A549 (cell line): ENCODE results near the gene FBLN7.

ENCODE experiments used
- BHLHE40 ChIP-seq: IDR thresholded peaks from 2 replicates; pipeline ENCODE4 v1.6.1; 2012; ENCODE audit warnings: low read depth, low read length, inconsistent platforms
- CBX8 ChIP-seq: fragments of 200-600 bp; sonication (generic); IDR thresholded peaks from 2 replicates; pipeline ENCODE4 v1.6.1; 2016
- KDM5A ChIP-seq: fragments of 200-600 bp; sonication (generic); IDR thresholded peaks from 2 replicates; pipeline ENCODE4 v1.6.1; 2016; ENCODE audit warnings: antibody characterized with exemption, mild to moderate bottlenecking
- POLR2A ChIP-seq: IDR thresholded peaks from 2 replicates; pipeline ENCODE4 v1.6.1; 2012; ENCODE audit warnings: mild to moderate bottlenecking, low read length
- RAD21 ChIP-seq, 2 experiments: fragments of >200 bp in 1 of 2; sonication (Bioruptor Twin) in 1 of 2; formaldehyde crosslinking in 1 of 2; IDR thresholded peaks in 1 of 2; conservative IDR thresholded peaks in 1 of 2; 2 replicates in 1 of 2; 3 replicates in 1 of 2; pipeline ENCODE4 v1.6.1; 2012 to 2018; ENCODE audit warnings: inconsistent platforms in 1 of 2
- RCOR1 ChIP-seq: fragments of 150-350 bp; IDR thresholded peaks from 2 replicates; pipeline ENCODE4 v1.6.1; 2014; ENCODE audit warnings: antibody characterized with exemption, low read length, low read depth
- RFX5 ChIP-seq: fragments of 450-650 bp; IDR thresholded peaks from 2 replicates; pipeline ENCODE4 v1.7.1; 2014; ENCODE audit warnings: antibody characterized with exemption, mild to moderate bottlenecking, moderate library complexity
- TF ChIP-seq, protein P1 (sequence below): fragments of >200 bp; sonication (Bioruptor Twin); formaldehyde crosslinking; IDR thresholded peaks from 3 replicates; pipeline ENCODE4 v1.5.1; 2016
- TF ChIP-seq, protein P2 (sequence below): IDR thresholded peaks from 2 replicates; pipeline ENCODE4 v1.6.1; 2012; ENCODE audit warnings: low read depth, borderline replicate concordance

DNA sequence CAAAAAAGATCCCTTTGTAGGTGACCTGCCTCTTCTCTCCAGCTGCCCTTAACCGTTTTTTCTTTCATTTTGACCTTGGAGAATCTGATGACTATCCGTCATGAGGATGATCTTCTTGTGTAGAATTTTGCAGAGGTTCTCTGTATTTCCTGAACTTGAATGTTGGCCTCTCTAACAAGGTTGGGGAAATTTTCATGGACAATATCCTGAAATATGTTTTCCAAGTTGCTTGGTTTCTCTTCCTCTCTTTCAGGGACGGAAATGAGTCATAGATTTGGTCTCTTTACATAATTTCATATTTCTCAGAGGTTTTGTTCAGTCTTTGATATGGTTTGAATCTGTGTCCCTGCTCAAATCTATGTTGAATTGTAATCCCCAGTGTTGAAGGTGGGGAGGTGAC lies 82.6 kb downstream of the FBLN7 start:
- no peak for TF ChIP-seq CBX8
- TF ChIP-seq, protein P1, sequence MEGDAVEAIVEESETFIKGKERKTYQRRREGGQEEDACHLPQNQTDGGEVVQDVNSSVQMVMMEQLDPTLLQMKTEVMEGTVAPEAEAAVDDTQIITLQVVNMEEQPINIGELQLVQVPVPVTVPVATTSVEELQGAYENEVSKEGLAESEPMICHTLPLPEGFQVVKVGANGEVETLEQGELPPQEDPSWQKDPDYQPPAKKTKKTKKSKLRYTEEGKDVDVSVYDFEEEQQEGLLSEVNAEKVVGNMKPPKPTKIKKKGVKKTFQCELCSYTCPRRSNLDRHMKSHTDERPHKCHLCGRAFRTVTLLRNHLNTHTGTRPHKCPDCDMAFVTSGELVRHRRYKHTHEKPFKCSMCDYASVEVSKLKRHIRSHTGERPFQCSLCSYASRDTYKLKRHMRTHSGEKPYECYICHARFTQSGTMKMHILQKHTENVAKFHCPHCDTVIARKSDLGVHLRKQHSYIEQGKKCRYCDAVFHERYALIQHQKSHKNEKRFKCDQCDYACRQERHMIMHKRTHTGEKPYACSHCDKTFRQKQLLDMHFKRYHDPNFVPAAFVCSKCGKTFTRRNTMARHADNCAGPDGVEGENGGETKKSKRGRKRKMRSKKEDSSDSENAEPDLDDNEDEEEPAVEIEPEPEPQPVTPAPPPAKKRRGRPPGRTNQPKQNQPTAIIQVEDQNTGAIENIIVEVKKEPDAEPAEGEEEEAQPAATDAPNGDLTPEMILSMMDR: no peak
- TF ChIP-seq, protein P2, sequence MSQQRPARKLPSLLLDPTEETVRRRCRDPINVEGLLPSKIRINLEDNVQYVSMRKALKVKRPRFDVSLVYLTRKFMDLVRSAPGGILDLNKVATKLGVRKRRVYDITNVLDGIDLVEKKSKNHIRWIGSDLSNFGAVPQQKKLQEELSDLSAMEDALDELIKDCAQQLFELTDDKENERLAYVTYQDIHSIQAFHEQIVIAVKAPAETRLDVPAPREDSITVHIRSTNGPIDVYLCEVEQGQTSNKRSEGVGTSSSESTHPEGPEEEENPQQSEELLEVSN: no peak
- no peak for TF ChIP-seq BHLHE40
- no peak for TF ChIP-seq POLR2A
- TF ChIP-seq RCOR1: no peak
- no peak for TF ChIP-seq KDM5A
- TF ChIP-seq RAD21 (conservative IDR thresholded peaks at IDR 0.05 in 1 of 2, IDR thresholded peaks at IDR 0.05 in 1 of 2): no peak
- no peak for TF ChIP-seq RFX5
